GM12801 (cell line): Measurements from ENCODE around the gene GPANK1.

ENCODE experiments used
- TF ChIP-seq, protein P1 (sequence below): IDR thresholded peaks from one replicate; pipeline ENCODE4 v1.5.1; 2011; ENCODE audit warnings: control low read depth; ENCODE audit not compliant: insufficient read length; ENCODE audit errors: extremely low read depth

GPANK1 gene

GRCh38 chr6:31652925-31653724 is 11.7 kb downstream of the GPANK1 start:
- TF ChIP-seq, protein P1, sequence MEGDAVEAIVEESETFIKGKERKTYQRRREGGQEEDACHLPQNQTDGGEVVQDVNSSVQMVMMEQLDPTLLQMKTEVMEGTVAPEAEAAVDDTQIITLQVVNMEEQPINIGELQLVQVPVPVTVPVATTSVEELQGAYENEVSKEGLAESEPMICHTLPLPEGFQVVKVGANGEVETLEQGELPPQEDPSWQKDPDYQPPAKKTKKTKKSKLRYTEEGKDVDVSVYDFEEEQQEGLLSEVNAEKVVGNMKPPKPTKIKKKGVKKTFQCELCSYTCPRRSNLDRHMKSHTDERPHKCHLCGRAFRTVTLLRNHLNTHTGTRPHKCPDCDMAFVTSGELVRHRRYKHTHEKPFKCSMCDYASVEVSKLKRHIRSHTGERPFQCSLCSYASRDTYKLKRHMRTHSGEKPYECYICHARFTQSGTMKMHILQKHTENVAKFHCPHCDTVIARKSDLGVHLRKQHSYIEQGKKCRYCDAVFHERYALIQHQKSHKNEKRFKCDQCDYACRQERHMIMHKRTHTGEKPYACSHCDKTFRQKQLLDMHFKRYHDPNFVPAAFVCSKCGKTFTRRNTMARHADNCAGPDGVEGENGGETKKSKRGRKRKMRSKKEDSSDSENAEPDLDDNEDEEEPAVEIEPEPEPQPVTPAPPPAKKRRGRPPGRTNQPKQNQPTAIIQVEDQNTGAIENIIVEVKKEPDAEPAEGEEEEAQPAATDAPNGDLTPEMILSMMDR = no peak

- TF ChIP-seq, protein P1 = no peak
These were observed 13.1 kb downstream of the GPANK1 start for GRCh38 chr6:31651602-31652191.

GRCh38 chr6:31645325-31645724 is 19.5 kb downstream of the GPANK1 start:
- TF ChIP-seq, protein P1 = no peak

DNA sequence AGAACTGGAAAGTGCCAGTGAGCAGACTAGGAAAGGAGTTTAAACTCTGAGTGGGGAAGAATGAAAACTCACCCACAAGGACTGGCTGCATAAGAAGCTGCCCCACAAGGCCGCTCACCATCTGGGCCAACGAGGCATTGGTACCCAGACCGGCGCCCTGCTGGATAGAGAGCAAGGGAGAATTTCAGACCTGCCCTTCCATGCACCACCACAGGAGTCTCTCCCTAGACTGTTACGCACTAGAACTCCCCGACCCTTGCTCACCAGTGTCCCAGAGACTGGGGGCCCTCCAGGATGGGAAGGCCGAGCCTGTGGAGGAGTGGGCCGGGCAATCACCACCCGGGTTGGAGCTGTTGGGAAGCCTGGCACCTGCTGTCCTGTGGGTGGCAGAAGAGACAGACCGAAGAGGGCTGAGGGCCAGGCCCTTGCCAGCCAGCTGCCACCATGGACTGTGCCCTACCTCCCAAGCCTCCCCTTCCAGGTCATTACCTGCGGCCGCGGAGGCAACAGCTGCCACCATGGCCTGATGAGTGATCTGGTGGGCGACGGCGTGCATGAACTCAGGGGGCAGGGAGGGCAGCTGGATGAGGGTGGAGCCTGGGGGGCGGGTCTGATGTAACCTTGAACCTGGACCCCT is 20.9 kb downstream of the GPANK1 start:
- TF ChIP-seq, protein P1 = no peak

- TF ChIP-seq, protein P1 = no peak
These were observed 21.8 kb downstream of the GPANK1 start for GRCh38 chr6:31642798-31643570.

GRCh38 chr6:31641370-31641769 is 23.4 kb downstream of the GPANK1 start:
- TF ChIP-seq, protein P1 = no peak

GRCh38 chr6:31640612-31641011 is 24.2 kb downstream of the GPANK1 start:
- TF ChIP-seq, protein P1 = no peak
